GM21367 (cell line): Measurements from ENCODE around the gene NMNAT2.

Experiments
- ATAC-seq: cut with Tn5 transposase; IDR thresholded peaks from one replicate; pipeline ENCODE4 v1.9.1; 2021; ENCODE audit not compliant: unreplicated experiment

Gene NMNAT2

GRCh38 chr1:183318433-183318832 is 99.7 kb downstream of the NMNAT2 start:
- ATAC-seq: no peak

- ATAC-seq: no peak
Observed at GRCh38 chr1:183315991-183316758, 102.0 kb downstream of the NMNAT2 start.

- no peak for ATAC-seq
Observed at GRCh38 chr1:183313063-183313462, 105.1 kb downstream of the NMNAT2 start.

DNA sequence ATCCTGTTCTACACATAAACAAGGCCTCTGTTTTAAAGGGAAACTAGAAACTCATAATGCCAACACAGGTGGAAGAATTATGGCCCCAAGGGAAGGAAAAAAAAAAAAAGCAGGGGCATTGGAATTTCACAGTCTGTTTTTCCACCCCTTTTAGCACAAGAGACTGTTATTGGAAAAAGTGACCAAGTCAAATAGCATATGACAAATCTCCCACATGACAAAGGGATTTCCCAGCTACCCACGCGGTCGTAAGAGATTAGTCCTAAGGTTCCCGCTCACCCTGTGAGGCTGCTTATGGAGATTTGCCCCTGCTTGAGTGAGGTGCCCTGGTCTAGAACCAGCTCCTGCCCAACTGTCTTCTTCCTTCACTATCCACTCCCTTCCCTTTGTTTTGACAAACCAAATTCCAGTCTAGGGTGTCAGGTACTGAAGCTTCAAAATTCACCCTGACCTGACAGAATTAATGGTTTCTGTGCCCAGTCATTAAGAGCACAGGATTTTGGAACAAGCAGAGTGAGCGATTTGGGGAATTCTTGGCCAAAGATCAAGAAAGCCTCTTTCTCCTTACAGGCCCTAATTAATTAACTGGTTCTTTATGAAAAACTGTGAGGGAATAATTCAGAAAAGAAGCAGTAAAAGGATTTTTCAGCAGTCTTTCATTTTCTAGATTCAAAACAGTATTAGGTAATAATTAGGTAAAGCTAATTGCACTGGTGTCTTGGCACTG is 107.3 kb downstream of the NMNAT2 start:
- no peak for ATAC-seq

GRCh38 chr1:183308719-183309118 is 109.5 kb downstream of the NMNAT2 start:
- no peak for ATAC-seq

GRCh38 chr1:183306317-183307042 is 111.7 kb downstream of the NMNAT2 start:
- ATAC-seq: no peak

- ATAC-seq: no peak
Observed at GRCh38 chr1:183304440-183305107, 113.6 kb downstream of the NMNAT2 start.

- ATAC-seq: no peak
Observed at GRCh38 chr1:183303901-183304300, 114.3 kb downstream of the NMNAT2 start.

DNA sequence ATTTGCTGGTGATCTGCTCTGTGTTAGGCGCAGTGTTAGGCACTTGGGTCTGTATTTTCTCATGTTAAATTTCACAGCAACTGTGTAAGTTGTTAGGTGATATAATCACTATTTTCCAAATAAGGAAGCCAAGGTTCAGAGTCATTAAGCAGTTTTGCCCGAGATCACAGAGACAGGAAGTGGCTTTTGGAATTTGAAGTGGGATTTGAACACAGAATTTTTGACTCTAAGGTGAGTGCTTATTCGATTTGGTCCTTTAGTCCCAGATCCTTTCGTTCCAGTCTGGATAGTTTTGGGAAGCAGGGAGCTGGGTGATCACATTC is 114.9 kb downstream of the NMNAT2 start:
- no peak for ATAC-seq

DNA sequence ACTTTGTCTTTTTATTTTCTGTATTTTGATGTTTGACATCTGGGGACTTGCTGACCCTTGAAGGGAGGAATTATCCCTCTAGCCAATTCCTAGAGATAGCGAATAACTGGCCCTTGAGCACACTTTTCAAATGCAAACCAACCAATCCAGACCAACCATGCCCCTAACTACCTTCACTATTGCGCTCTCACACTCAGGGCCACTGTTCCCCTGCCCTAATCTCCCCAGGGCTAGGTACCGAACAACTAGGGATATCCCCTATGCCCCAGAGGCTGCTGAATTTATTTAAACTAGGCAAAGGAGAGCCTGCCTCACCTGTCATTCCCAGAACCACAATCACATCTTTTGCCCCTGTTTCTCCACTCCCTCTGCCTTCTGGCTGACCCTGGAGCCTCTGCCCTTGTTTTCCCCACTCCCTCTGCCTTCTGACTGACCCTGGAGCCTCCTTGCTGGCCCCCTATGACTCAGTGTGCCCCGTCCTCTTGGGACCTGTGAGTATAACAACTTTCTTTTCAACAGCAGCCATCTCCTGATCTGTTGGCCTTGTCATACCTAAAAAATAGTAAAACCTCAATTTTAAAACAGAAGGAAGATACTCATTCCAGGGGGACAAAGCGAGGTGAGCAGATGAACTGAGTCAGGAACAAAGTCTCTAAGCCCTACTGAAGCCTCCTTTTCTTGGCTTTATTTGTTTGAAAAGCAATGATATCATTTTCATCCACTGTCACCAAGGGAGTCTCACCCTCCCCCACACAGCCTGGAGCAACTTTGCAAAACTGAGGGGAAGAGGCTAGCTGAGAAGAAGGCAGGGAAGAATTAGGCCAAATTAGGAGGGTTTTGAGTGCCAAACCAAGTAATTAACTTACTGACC is 115.5 kb downstream of the NMNAT2 start:
- no peak for ATAC-seq

- no peak for ATAC-seq
Observed at GRCh38 chr1:183301239-183301638, 116.9 kb downstream of the NMNAT2 start.

- no peak for ATAC-seq
Observed at GRCh38 chr1:183300828-183301227, 117.4 kb downstream of the NMNAT2 start.

- no peak for ATAC-seq
Observed at GRCh38 chr1:183300395-183300794, 117.8 kb downstream of the NMNAT2 start.

- no peak for ATAC-seq
Observed at GRCh38 chr1:183296782-183297181, 121.4 kb downstream of the NMNAT2 start.

GRCh38 chr1:183295521-183295920 is 122.7 kb downstream of the NMNAT2 start:
- ATAC-seq: no peak

- ATAC-seq: no peak
Observed at GRCh38 chr1:183293876-183294275, 124.3 kb downstream of the NMNAT2 start.

DNA sequence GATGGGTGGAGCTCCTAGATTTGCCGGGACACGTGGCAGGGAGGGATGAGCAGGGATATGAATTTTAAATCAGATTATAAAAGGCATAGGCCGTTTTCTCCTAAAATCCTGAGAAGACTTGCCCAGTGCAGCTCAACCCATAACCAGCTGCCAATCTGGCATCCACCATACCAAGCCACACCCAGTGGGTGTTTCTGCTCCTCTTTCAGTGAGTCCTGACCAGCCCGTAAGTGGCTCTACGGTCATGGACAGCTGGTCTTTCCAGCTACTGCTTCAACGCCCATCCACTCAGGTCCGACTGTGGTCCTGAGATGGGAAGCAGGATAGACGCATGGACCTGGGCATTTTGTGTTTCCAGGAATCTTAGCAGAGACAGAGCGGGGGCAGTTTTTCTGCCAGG is 124.9 kb downstream of the NMNAT2 start:
- no peak for ATAC-seq

GRCh38 chr1:183291802-183292514 is 126.2 kb downstream of the NMNAT2 start:
- no peak for ATAC-seq

DNA sequence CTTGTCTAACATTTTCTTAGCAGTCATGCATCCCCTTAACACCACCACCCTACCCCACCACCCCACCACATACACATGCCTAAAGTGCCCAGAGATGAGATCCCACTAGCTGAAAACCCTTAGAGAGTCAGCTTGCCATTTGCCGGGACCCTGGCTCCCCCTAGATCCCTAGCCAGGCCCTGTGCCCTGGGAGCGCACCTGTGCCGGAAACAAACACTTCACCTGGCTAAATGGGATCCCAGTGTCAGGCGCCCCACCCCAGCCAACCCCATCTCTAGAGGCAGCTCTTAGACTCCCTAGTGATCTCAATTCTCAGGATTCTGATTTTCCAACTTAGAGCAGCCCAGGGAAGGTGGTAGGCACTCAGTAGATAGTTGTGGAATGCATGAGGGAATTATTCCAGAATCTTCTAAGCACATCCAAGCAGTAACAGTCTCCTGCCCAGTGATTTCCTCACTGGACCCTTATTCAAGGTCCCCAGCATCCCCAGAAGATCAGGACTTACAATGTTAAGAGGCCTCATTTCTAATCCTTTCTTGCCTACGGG is 126.9 kb downstream of the NMNAT2 start:
- no peak for ATAC-seq

- no peak for ATAC-seq
Observed at GRCh38 chr1:183290628-183291027, 127.6 kb downstream of the NMNAT2 start.
